CD1c-positive myeloid dendritic cell (primary cell): ENCODE data around the gene HELZ2.

Experiments used
- DNase-seq: peaks from one replicate; pipeline ENCODE4 v3.0.0-alpha.2; 2016; ENCODE audit errors: extremely low spot score

Gene HELZ2

DNA sequence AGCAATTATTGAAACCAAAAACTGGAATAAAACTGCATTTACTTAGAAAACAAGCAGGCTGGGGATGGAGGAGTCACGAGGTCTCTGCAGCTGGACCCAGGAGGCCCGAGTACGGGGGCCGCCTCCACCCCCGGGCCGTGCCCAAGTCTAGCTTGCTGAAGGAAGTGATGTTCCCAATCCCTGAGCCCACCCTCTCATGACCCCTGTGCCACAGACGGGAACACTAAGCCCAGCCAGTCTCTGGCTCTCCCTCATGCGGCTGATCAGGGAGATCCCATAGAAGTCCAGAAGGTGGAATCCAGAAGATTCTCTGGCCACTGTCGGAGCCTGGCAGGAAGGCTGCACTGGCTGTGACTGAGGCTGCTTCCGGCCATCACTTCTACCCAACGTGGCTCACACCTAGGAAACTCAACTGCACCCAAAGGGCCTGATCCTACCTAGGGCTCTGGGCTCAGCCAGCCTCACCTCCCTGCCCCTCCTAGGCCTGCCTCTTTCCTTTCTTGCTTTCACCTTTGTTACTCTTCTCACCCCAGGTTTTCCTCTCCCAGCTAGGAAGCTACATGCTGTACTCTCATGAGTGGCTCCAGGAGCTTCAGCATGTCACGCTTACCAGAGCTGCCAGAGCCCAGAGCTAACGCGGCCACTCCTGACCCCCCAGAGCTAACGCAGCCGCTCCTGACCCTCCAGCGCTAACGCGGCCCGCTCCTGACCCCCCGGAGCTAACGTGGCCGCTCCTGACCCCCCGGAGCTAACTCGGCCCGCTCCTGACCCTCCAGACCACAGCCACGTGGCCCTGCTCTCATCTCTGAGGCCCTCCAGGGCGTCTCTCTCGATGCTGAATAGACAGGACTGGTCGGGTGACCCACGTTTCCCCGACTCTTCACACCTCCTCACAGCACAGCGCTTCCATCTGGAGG, 24.7 kb upstream of the HELZ2 start:
- DNase-seq: no peak

DNA sequence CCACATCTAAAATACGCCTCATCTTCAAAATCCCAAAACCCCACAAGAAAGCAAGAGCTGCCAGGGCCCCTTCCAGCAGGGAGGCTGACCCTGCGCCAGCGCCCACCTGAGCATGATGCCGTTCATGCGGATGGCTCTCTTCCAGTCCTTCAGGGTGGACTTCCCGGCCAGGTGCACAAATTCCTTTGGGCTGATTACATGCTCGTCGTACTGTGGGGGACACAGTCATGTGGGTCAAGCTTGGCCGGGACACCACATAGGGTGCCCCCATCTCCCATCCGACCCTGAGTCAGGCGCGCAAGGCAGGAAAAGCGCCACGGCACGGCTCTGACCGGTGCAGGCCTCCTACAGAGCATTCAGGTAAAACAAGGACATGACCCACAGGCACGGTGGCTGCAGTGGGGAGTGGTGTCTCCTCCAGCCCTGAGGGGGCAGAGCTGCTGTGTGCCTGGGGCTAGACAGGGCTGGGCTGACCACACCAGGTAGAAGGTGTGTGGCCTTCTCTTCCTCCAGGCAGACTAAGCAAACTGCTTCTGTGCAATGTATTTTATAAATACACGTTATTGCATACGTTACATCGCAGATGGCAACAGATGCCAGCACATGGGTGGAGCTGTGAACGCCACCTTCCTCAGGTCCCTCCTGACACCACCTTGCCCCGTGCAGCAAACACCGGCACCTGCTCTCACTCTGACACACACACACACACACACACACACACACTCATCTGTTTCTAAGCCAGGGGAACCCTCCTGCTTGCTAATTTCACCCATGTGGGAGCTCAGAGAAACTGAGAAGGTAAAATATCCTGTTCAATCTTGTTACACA, 23.8 kb upstream of the HELZ2 start:
- no peak for DNase-seq

DNA sequence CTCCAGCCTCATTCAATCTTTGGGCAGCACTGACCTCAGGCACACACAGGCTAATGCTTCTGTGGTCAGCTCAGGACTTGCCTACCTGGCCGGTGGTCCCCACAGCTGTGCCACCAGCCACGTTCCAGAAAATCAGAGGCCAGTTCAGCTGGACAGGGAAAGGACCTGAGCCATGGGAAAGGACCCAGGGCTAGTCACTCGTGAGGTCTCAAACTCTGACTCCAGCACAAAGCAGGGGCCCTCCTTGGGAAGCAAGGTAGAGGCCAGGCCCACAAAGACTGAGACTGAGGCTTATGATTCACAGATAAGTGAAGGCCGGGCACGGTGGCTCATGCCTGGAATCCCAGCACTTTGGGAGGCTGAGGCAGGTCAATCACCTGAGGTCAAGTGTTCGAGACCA, 22.4 kb upstream of the HELZ2 start:
- no peak for DNase-seq

DNA sequence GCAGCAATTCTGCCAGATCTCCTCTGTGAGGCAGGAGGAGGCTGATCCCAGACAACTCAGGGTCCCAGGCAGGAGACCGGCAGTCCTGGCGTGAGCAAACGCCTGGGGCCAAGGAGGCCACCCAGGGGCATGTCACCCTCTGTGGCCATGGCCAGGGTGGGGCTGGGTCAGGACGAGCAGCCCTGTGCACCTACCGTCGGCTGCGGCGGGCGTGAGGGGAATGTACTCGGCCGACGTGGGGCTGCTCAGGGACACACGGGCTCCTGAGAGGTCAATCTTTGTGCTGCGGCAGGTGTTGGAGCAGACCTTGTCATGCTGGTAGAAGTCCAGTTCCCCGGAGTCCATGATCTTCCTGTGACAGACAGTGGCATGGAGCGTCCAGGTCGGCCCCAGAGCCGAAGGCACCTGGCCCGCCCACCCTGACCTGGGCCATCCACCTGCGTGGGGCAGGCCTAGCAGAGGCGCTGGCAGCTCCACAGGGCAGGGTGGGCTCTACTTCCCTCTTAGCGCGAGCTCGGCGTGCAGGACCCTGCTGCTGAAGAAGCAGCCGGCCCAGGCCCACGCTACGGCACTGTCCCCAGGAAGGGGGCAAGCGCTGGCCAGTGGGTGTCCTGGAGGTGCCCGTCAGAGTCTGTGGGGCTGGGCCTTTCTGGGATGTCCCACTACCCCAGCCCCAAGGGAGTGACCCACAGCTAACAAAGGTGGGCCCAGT, 21.5 kb upstream of the HELZ2 start:
- DNase-seq: no peak

DNA sequence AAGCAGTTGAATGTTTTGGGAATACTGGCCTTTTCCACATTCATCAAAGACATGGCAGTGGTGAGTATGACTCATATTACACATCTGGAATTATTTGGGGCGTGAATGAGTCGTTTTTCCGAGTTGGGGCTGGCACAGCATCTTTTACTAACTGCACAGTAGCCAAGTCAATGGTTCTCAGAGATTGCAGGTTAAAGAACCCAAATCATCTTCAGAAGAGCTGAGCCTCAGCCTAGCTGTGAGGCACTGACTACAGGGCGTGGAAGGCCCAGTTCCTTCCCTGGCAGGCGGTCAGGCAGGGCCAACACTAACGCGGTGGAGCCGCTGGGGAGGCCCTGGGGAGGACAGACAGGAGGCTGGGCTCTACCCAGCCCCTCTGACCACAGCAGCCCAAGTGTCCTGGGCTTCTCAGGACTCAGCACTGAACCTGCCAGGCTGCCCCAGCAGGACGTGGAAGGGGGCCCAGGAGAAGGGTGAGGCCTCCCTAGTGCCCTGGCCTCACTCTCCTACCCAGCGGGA, 20.1 kb upstream of the HELZ2 start:
- no peak for DNase-seq

DNA sequence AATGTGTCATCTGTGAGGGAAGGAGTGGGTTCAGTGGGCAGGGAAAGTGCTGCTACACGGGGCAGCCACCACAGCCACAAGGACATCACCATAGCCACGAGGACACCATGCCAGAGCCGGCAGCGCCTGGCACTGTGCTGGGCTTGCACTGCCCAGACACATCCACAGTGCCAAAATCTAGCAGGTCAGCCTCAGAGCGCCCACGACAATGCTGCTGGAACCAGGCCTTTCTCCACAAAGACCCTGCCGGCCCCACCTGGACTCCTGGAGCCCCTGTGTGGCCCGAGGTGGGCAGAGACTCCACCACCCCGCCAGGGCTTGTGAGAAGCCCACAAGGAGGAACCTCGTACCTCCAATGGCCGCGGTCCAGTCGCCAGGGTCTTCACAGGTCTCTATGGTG, 18.6 kb upstream of the HELZ2 start:
- no peak for DNase-seq

DNA sequence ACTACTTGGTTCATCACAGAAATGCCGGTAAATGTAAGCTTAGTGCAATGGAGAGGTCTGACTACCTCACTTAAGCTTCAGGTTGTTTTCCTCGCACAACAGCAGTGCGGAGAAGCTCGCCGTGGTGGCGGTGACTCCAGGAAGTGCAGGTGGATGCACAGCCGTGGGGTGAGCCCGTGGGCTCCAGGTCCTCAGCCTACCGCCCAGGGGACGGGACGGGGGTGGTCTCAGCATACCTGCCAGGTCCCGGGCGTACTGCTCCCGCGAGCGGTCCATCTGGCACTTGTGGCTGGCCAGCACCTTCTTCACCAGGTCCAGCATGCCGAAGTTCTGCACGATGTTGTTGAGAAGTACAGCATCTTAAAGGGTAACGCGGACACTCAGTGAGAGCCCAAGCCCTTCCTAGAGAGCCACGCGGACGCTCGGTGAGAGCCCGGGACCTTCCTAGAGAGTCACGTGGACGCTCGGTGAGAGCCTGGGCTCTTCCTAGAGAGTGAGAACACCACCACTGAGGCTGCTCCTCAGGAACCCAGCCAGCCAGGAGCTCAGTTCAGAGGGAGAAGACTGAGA, 17.8 kb upstream of the HELZ2 start:
- no peak for DNase-seq

DNA sequence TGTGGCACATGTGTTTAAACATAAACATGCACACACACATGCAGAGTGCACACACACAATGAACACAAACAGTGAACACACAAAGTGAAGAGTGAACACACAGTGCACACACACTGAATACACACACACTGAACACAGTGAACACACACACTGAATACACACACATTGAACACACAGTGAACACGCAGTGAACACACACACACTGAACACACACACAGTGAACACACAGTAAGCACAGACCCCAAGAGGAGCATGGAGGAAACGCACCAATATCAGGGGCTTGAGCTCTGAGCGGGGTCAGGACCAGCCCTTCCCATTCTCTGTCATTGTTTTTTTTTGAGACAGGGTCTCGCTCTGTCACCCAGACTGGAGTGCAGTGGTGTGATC, 17.1 kb upstream of the HELZ2 start:
- DNase-seq: no peak

DNA sequence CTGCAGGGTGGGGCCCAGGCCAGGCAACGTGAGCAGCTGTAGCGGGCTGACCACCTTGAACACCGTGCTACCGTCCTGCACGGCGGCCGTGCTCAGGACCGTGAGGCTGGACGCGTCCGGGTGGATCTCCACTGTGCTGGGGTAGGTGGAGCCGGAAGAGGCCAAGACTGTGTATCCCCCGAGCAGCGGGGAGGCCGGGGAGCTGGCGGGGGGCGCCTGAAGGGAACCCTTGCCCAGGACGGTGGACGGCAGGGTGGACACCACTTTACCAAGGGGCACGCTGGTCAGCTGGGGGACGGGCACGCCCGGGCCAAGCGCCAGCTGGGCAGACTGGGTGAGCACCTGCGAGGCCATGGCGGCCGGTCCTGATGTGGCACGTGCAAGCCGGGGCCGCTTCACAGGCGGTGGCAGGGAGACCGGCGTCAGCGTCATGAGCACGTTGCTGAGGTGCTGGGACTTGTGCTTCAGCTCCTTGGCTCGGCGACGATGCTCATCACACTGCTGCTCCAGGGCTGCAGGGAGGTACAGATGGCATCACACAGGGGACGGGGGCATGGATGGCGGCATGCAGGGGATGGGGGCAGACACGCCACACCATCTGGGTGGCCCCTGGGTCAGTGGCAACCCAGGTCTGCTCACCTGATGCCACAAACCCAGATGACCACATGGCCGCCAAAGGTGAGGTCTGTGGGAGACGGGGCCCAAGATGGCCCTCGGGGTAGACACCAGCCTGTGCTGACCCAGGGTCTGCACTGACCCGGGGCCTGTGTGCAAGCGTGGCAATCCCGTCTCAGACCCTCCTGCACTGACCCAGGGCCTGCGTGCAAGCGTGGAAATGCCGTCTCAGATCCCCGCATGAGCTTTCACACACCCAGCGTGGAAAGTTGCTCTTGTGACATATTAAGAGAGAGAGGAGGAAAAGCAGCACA, 16.4 kb upstream of the HELZ2 start:
- no peak for DNase-seq

DNA sequence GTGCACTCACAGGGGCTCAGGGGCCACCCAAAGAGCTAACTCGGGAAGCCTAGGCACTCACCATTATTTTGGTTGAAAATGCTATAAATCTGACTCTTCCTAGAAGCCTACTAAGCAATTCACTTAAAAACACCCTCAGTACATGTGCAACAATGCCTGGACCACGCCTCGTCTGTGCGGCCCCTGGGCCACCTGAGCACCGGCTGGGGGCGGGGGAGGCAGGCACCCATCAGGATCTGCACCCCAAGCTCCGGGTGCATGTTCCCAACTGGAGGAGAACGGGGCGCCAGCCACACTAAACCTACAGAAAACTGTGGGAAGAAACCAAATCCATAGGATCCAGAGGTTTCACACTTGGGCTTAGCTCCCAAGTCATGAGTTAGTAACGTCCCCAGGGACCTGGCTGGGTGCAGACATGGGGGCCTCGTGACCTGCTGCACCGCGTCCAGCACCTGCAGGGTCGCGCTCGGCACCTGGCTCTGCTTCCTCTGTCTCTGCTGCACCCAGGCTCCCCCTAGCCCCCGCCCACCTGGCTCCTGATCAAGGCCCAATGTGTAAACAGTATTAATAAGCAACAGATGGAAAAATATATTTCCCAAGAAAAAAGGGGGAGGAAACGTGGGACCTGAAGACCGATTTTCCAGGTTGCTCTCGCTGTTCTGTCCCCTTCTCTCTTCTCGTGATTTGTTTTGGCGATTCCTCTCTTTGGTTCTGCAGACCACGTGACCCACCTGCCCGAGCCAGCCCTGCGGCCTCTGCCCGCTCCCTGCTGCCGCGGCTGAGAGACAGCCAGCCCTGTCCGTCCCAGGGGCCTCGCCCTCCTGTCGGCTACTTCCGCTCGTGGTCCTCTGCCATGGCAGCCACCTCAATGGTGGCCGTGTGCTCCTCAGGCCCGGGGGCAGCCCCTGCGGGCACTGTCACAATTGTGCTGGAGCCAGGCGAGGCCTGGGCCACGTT, 15.5 kb upstream of the HELZ2 start:
- DNase-seq: no peak

DNA sequence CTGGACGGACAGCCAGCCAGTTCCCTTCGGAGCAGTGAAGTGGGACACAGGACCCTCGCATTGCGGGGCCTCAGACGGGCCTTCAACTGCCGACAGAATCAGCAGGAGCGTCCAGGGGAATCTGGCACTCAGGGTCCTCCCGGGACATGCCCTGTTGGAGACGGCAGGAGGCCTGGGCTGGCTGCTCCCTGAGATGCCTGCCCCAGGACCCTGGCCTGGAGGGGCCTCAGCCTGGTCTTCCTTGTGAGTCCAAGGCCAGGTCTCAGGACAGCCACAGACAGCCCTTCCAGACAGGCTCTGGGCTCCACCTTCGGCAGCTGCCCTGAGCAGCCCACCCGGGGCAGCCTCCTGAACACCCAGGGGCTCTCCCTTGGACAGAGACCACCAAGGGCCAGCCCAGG, 14.6 kb upstream of the HELZ2 start:
- no peak for DNase-seq

DNA sequence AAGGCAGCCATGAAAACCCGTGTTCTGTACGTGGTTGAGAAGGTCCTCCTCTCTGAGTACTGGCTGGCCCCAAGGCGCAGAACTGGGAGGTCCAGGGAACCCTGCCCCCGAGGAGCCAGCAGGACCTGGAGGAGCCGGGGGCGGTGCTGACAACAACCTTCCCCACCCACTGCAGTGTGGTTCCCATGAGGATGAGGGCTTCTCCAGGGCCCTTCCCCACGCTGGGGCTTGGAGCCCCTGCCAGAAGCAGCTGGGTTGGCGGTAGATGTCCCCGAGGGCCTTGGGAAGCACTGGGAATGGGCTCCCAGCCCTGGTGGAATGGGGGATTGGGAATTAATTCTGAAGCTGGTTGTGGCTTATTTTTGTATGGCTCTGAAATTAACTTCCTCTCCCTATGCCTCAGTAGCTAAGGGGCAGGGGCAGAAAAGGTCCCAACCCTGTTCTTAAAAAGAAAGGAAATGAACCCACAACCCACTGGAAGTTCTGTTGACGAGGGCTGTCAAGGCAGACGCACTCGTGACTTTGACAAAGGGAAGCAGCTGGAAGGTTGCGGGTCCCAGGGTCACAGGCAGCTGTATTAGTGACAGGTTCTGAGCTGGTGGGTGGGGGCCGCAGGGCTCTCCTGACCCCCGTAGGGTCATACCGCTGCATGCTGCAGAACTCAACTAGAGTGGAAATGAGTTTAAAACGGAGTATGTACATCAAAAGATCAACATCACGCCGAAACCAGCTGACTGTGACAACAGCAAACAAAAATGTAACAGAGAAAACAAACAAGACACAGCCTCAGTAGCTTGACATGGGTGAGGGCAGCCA, 13.9 kb upstream of the HELZ2 start:
- peak; percentile 63 for DNase-seq

DNA sequence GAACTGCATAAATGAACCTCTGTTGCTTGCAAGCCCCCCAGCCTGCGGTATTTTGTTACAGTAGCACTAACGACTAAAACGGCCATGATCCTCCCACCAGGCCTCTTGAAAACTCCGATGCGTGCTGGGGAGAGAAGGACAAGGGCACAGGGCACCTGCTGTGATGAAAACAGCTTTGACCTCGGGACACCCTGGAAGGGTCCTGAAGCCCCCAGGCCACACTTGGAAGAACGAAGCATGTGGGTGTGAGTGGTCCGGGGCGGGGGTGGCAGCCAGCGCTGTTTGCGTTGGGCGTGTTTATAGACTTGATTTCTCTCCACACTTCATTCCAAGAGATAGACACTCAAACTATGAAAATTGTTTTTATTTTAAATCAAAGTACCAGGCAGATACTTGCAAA, 13.2 kb upstream of the HELZ2 start:
- no peak for DNase-seq

DNA sequence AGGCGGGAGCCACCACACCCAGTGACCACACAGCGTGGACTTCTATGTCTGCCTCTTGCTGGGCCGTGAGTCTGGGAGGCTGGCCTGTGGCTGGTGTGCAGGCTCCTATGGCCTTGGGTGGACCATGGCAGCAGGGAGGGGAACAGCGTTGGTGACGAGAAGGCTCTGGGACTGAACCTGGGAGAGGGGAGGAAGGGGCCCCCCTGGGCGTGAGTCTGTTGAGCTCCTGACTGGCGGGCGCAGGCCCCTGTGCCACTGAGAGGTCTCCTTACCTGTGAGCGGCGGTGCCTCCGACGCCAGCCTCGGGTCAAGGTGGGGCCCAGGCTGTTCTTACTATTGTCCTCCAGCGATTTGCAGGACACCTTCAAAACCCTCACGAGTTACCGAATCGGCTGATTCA, 12.8 kb upstream of the HELZ2 start:
- DNase-seq: no peak

DNA sequence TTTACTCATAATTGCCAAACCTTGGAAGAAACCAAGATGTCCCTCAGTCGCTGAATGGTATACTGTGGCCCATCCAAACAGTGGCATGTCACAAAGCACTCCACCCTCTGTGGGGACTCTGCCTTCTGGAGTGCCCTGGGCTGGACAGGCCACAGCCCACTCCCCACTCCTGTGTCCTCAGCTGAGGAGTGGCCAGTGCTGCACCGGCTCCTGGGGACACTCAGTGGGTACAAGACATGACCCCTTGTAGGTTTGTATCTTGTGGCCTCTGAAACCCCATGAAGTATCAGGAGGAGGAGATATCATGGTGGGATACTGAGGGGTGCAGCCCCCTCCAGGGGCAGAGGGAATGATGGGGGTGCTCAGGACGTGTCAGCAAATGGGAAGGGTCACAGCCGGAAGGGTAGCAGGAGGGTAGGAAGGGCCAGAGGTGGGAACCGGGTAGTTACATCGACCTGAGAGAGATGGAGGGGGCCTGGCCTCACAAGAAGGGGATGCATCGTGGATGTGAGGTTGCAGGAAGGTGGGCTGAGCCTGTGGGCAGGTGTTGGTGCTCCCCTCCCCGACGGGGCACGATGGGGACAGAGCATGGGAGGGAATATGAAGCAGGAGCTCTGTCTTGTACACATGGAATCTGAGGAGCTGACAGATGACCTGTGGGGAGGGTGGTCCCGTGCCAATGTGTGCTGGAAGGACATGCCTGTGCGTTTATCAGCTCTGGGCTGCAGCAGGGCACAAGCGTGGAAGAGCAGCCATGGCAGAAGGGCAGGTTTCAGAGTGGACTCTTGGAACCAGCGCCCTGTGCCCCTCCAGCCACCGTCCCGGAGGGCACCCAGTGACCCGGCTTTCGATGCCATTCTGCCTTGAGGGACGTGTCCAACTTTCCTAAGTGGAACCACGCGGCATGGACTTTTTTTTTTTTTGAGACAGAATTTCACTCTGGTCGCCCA, 11.9 kb upstream of the HELZ2 start:
- no peak for DNase-seq

DNA sequence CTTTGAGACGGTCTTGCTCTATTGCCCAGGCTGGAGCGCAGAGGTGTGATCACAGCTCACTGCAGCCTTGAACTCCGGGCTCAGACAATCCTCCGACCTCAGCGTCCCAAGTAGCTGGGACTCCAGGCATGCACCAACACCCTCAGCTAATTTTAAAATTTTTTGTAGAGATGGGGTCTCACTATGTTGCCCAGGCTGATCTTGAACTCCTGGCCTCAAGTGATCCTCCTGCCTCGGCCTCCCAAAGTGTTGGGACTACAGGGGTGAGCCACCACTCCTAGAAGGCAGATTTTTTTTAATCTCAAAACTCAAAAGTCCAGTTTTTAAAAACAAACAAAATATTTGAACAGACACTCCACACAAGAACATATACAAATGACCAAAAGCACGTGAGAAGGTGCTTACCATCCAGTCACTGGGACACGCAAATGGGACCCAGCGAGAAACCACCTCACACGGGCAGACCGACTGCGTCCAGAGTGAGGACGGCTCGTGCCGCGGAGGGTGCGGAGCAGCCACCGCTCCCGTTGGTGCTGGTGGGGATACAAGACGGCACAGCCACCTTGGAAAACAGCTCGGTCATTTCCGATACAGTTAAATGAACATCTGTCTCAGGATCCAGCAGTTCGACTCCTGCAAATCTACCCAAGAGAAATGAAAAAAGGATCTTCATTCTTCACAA, 8.5 kb upstream of the HELZ2 start:
- DNase-seq: no peak
